WTC11 (cell line): ENCODE data around the gene KCTD16. TPM values are rescaled to one million over a fixed set of nuclear protein-coding genes. Genes with fewer than 3 reads are reported as not detected.

Experiments
- ATAC-seq: fragments of 200-7000 bp; cut with Tn5 transposase; 2 replicates; pipeline ENCODE4 v1.10.0; 2021; ENCODE audit warnings: mild to moderate bottlenecking, moderate library complexity
- CTCF ChIA-PET: fragments of 300-600 bp; sonication (Branson Sonifier 250); formaldehyde crosslinking; loops from one replicate; lab custom pipeline; 2021; ENCODE audit warnings: antibody characterized with exemption; lab: Charles Lee
- POLR2A ChIA-PET: fragments of 350-600 bp; sonication (Branson Sonifier 250); formaldehyde crosslinking; loops from one replicate; lab custom pipeline; 2021; ENCODE audit warnings: antibody characterized with exemption; lab: Charles Lee
- DNase-seq: peaks from one replicate; pipeline ENCODE4 v3.0.0; 2021; ENCODE audit warnings: low spot score
- H3K27ac Mint-ChIP-seq: 2 replicates; pipeline ENCODE4 v1.8.0; 2021; ENCODE audit warnings: mixed read lengths
- H3K27me3 Mint-ChIP-seq: 2 replicates; pipeline ENCODE4 v1.8.0; 2021; ENCODE audit warnings: low read depth, mild to moderate bottlenecking, moderate library complexity, mixed read lengths
- H3K36me3 Mint-ChIP-seq: 2 replicates; pipeline ENCODE4 v1.8.0; 2021; ENCODE audit warnings: mixed read lengths
- H3K4me1 Mint-ChIP-seq: 2 replicates; pipeline ENCODE4 v1.8.0; 2022; ENCODE audit warnings: mixed read lengths
- H3K4me3 Mint-ChIP-seq: 2 replicates; pipeline ENCODE4 v1.8.0; 2021; ENCODE audit warnings: mild to moderate bottlenecking, moderate library complexity, mixed read lengths
- H3K9me3 Mint-ChIP-seq: 2 replicates; pipeline ENCODE4 v1.8.0; 2021; ENCODE audit warnings: mixed read lengths
- ARID4B ChIP-seq: sonication (generic); formaldehyde crosslinking; IDR thresholded peaks from 2 replicates; pipeline ENCODE4 v1.8.0; 2023; ENCODE audit warnings: missing genetic modification reagents, mild to moderate bottlenecking, borderline replicate concordance
- CREM ChIP-seq: sonication (generic); formaldehyde crosslinking; IDR thresholded peaks from 2 replicates; pipeline ENCODE4 v1.8.1; 2022; ENCODE audit warnings: mild to moderate bottlenecking, missing genetic modification reagents, moderate library complexity
- ESRRA ChIP-seq: sonication (generic); formaldehyde crosslinking; IDR thresholded peaks from 2 replicates; pipeline ENCODE4 v1.8.1; 2022; ENCODE audit warnings: mild to moderate bottlenecking, missing genetic modification reagents, borderline replicate concordance
- HMGA2 ChIP-seq: fragments of 250-450 bp; sonication (Bioruptor Pico); IDR thresholded peaks from 2 replicates; pipeline ENCODE4 v1.4.0; 2021; ENCODE audit warnings: mild to moderate bottlenecking, moderate library complexity
- HMGXB4 ChIP-seq: sonication (generic); formaldehyde crosslinking; IDR thresholded peaks from 2 replicates; pipeline ENCODE4 v1.8.1; 2023; ENCODE audit warnings: mild to moderate bottlenecking, moderate library complexity, missing genetic modification reagents
- MAX ChIP-seq: sonication (generic); formaldehyde crosslinking; IDR thresholded peaks from 2 replicates; pipeline ENCODE4 v1.8.0; 2022; ENCODE audit warnings: mild to moderate bottlenecking, missing genetic modification reagents
- MXD4 ChIP-seq: fragments of 250-450 bp; sonication (Bioruptor Pico); IDR thresholded peaks from 2 replicates; pipeline ENCODE4 v1.8.0; 2021; ENCODE audit warnings: mild to moderate bottlenecking, moderate library complexity, borderline replicate concordance
- NR1H2 ChIP-seq: sonication (generic); formaldehyde crosslinking; IDR thresholded peaks from 2 replicates; pipeline ENCODE4 v1.9.0; 2021; ENCODE audit warnings: mild to moderate bottlenecking, moderate library complexity, missing genetic modification reagents
- NR3C1 ChIP-seq: sonication (generic); formaldehyde crosslinking; conservative IDR thresholded peaks from 2 replicates; pipeline ENCODE4 v1.8.1; 2023; ENCODE audit warnings: low read depth, mild to moderate bottlenecking, missing genetic modification reagents
- RORB ChIP-seq: fragments of 250-450 bp; sonication (Bioruptor Pico); IDR thresholded peaks from 2 replicates; pipeline ENCODE4 v1.9.0; 2021; ENCODE audit warnings: mild to moderate bottlenecking
- SOX15 ChIP-seq: fragments of 250-450 bp; sonication (Bioruptor Pico); IDR thresholded peaks from 2 replicates; pipeline ENCODE4 v1.9.0; 2021; ENCODE audit warnings: mild to moderate bottlenecking
- ZBTB21 ChIP-seq: sonication (generic); formaldehyde crosslinking; IDR thresholded peaks from 2 replicates; pipeline ENCODE4 v1.8.1; 2023; ENCODE audit warnings: mild to moderate bottlenecking, missing genetic modification reagents, borderline replicate concordance
- ZNF423 ChIP-seq: fragments of 250-450 bp; sonication (Bioruptor Pico); IDR thresholded peaks from 2 replicates; pipeline ENCODE4 v2.1.2; 2022; ENCODE audit warnings: mild to moderate bottlenecking, moderate library complexity
- total RNA-seq: library from RNA; stranded (reverse); gene quantifications from 3 replicates; pipeline ENCODE4 v1.2.3, GENCODE V29; 2021
- TF ChIP-seq, protein P1 (sequence below): sonication (generic); formaldehyde crosslinking; IDR thresholded peaks from 2 replicates; pipeline ENCODE4 v1.8.1; 2022; ENCODE audit warnings: mild to moderate bottlenecking, missing genetic modification reagents, moderate library complexity, borderline replicate concordance
- TF ChIP-seq, protein P2 (sequence below): sonication (generic); formaldehyde crosslinking; IDR thresholded peaks from 2 replicates; pipeline ENCODE4 v1.8.0; 2023; ENCODE audit warnings: mild to moderate bottlenecking, missing genetic modification reagents
- TF ChIP-seq, protein P3 (sequence below): sonication (generic); formaldehyde crosslinking; IDR thresholded peaks from 2 replicates; pipeline ENCODE4 v1.8.1; 2022; ENCODE audit warnings: low read depth, mild to moderate bottlenecking, moderate library complexity, missing genetic modification reagents, borderline replicate concordance
- TF ChIP-seq, protein P4 (sequence below): sonication (generic); formaldehyde crosslinking; IDR thresholded peaks from 2 replicates; pipeline ENCODE4 v1.8.1; 2022; ENCODE audit warnings: missing genetic modification reagents, borderline replicate concordance
- TF ChIP-seq, protein P5 (sequence below): fragments of 250-450 bp; sonication (Bioruptor Pico); IDR thresholded peaks from 2 replicates; pipeline ENCODE4 v1.9.0; 2021; ENCODE audit warnings: mild to moderate bottlenecking

The KCTD16 gene
- total RNA-seq, 1 experiment from 2014 or later, result 0.20 TPM

GRCh38 chr5:144329681-144330080 is 159.0 kb downstream of the KCTD16 start (continued):
- TF ChIP-seq HMGXB4 (no peak), ZNF423 (CRISPR knock-in tag) (no peak), NR1H2 (CRISPR knock-in tag) (no peak), ESRRA (no peak)
- TF ChIP-seq, protein P1, sequence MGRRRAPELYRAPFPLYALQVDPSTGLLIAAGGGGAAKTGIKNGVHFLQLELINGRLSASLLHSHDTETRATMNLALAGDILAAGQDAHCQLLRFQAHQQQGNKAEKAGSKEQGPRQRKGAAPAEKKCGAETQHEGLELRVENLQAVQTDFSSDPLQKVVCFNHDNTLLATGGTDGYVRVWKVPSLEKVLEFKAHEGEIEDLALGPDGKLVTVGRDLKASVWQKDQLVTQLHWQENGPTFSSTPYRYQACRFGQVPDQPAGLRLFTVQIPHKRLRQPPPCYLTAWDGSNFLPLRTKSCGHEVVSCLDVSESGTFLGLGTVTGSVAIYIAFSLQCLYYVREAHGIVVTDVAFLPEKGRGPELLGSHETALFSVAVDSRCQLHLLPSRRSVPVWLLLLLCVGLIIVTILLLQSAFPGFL, result no peak
- TF ChIP-seq, protein P2, sequence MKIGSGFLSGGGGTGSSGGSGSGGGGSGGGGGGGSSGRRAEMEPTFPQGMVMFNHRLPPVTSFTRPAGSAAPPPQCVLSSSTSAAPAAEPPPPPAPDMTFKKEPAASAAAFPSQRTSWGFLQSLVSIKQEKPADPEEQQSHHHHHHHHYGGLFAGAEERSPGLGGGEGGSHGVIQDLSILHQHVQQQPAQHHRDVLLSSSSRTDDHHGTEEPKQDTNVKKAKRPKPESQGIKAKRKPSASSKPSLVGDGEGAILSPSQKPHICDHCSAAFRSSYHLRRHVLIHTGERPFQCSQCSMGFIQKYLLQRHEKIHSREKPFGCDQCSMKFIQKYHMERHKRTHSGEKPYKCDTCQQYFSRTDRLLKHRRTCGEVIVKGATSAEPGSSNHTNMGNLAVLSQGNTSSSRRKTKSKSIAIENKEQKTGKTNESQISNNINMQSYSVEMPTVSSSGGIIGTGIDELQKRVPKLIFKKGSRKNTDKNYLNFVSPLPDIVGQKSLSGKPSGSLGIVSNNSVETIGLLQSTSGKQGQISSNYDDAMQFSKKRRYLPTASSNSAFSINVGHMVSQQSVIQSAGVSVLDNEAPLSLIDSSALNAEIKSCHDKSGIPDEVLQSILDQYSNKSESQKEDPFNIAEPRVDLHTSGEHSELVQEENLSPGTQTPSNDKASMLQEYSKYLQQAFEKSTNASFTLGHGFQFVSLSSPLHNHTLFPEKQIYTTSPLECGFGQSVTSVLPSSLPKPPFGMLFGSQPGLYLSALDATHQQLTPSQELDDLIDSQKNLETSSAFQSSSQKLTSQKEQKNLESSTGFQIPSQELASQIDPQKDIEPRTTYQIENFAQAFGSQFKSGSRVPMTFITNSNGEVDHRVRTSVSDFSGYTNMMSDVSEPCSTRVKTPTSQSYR (CRISPR knock-in tag), result no peak

DNA sequence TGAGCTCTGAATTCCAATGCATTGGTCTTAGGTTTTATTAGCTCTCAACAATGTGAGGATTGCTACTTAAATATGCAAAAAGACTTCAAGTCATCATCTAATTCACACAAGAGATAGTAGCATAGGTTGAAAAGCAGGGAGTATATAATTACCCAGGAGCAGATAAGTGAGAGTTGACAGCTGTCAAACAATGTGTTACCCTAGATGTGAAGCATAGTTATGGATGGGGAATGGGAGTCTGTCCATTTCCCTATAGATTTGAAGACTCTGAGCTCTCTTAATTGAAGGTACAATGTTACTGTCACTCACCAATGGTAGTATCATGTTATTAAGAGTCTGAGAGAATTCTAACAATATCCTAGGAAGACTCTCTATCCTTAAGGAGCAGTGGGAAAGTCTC is 160.7 kb downstream of the KCTD16 start:
- Mint-ChIP-seq H3K36me3 (no peaks in the 10 kb centered on the region), H3K9me3 (no peaks in the 10 kb centered on the region), H3K4me3 (no peak overlapping the region), H3K27me3 (peaks cover 13% of the 10 kb centered on the region; the same call in 1 of the 2 replicates), H3K4me1 (no peaks in the 10 kb centered on the region), H3K27ac (no peak overlapping the region)
- DNase-seq (no peak), ATAC-seq (no peak)
- ChIA-PET CTCF (interaction anchor here (1.0 to 2.0 kb wide), 4 partner anchors 19 to 127 kb away, joined by 3 to 10 read pairs (median 3); no protein-coding TSS in a partner anchor), POLR2A (no interaction called here)
- TF ChIP-seq RORB (CRISPR knock-in tag) (no peak), NR3C1 (CRISPR knock-in tag) (no peak), MXD4 (CRISPR knock-in tag) (no peak), MAX (no peak), ZBTB21 (CRISPR knock-in tag) (no peak), SOX15 (no peak), ARID4B (CRISPR knock-in tag) (no peak), HMGA2 (CRISPR knock-in tag) (no peak), CREM (no peak), HMGXB4 (no peak)
- TF ChIP-seq, protein P3, sequence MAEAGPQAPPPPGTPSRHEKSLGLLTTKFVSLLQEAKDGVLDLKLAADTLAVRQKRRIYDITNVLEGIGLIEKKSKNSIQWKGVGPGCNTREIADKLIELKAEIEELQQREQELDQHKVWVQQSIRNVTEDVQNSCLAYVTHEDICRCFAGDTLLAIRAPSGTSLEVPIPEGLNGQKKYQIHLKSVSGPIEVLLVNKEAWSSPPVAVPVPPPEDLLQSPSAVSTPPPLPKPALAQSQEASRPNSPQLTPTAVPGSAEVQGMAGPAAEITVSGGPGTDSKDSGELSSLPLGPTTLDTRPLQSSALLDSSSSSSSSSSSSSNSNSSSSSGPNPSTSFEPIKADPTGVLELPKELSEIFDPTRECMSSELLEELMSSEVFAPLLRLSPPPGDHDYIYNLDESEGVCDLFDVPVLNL, result no peak
- TF ChIP-seq, protein P4, sequence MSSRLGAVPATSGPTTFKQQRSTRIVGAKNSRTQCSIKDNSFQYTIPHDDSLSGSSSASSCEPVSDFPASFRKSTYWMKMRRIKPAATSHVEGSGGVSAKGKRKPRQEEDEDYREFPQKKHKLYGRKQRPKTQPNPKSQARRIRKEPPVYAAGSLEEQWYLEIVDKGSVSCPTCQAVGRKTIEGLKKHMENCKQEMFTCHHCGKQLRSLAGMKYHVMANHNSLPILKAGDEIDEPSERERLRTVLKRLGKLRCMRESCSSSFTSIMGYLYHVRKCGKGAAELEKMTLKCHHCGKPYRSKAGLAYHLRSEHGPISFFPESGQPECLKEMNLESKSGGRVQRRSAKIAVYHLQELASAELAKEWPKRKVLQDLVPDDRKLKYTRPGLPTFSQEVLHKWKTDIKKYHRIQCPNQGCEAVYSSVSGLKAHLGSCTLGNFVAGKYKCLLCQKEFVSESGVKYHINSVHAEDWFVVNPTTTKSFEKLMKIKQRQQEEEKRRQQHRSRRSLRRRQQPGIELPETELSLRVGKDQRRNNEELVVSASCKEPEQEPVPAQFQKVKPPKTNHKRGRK (CRISPR knock-in tag), result no peak
- TF ChIP-seq, protein P5, sequence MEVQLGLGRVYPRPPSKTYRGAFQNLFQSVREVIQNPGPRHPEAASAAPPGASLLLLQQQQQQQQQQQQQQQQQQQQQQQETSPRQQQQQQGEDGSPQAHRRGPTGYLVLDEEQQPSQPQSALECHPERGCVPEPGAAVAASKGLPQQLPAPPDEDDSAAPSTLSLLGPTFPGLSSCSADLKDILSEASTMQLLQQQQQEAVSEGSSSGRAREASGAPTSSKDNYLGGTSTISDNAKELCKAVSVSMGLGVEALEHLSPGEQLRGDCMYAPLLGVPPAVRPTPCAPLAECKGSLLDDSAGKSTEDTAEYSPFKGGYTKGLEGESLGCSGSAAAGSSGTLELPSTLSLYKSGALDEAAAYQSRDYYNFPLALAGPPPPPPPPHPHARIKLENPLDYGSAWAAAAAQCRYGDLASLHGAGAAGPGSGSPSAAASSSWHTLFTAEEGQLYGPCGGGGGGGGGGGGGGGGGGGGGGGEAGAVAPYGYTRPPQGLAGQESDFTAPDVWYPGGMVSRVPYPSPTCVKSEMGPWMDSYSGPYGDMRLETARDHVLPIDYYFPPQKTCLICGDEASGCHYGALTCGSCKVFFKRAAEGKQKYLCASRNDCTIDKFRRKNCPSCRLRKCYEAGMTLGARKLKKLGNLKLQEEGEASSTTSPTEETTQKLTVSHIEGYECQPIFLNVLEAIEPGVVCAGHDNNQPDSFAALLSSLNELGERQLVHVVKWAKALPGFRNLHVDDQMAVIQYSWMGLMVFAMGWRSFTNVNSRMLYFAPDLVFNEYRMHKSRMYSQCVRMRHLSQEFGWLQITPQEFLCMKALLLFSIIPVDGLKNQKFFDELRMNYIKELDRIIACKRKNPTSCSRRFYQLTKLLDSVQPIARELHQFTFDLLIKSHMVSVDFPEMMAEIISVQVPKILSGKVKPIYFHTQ (CRISPR knock-in tag), result no peak
